ENCODE measurements around the gene ZBTB44.
"Not testable (repeated sequence)": the region's sequence is repeated elsewhere in the genome, so short reads cannot be mapped to it uniquely, and the experiment has no call there.

ZBTB44 gene

GRCh38 chr11:130194241-130195023, 120.3 kb downstream of the ZBTB44 start:
- DNase-seq = no peak

GRCh38 chr11:130193551-130193950, 121.2 kb downstream of the ZBTB44 start:
- not testable (repeated sequence) for DNase-seq

GRCh38 chr11:130192845-130193267, 121.9 kb downstream of the ZBTB44 start:
- DNase-seq = no peak

- no peak for DNase-seq
These were observed 122.8 kb downstream of the ZBTB44 start for GRCh38 chr11:130191896-130192295.

- no peak for DNase-seq
These were observed 124.3 kb downstream of the ZBTB44 start for GRCh38 chr11:130190371-130190881.

- DNase-seq = no peak
These were observed 125.1 kb downstream of the ZBTB44 start for GRCh38 chr11:130189492-130190210.

- DNase-seq = no peak
These were observed 126.0 kb downstream of the ZBTB44 start for GRCh38 chr11:130188585-130189347.

GRCh38 chr11:130188047-130188446, 126.7 kb downstream of the ZBTB44 start:
- DNase-seq = no peak

GRCh38 chr11:130187096-130187495, 127.6 kb downstream of the ZBTB44 start:
- DNase-seq = no peak

- DNase-seq = no peak
These were observed 130.7 kb downstream of the ZBTB44 start for GRCh38 chr11:130183878-130184610.

GRCh38 chr11:130181295-130182272, 133.1 kb downstream of the ZBTB44 start:
- DNase-seq = no peak

- DNase-seq = no peak
These were observed 133.8 kb downstream of the ZBTB44 start for GRCh38 chr11:130180896-130181294.

- no peak for DNase-seq
These were observed 134.2 kb downstream of the ZBTB44 start for GRCh38 chr11:130180491-130180890.

- no peak for DNase-seq
These were observed 135.1 kb downstream of the ZBTB44 start for GRCh38 chr11:130179396-130180306.

GRCh38 chr11:130178441-130179339, 136.0 kb downstream of the ZBTB44 start:
- DNase-seq = no peak

- DNase-seq = no peak
These were observed 136.9 kb downstream of the ZBTB44 start for GRCh38 chr11:130177782-130178181.
